Hippocampal formation (tissue), 2 donors: ENCODE data around the gene APBB2.
"Not testable (repeated sequence)": the region's sequence is repeated elsewhere in the genome, so short reads cannot be mapped to it uniquely, and the experiment has no call there.

Experiments
- DNase-seq, 2 donors: peaks; one replicate each; lab custom pipeline; 2025; lab: John Stamatoyannopoulos, UW

Gene APBB2

GRCh38 chr4:40825014-40825838 lies 389.1 kb downstream of the APBB2 start:
- no peak for DNase-seq

- no peak for DNase-seq
These were observed 391.7 kb downstream of the APBB2 start for GRCh38 chr4:40822420-40823166.

GRCh38 chr4:40820101-40820500 lies 394.2 kb downstream of the APBB2 start:
- DNase-seq = no peak

GRCh38 chr4:40817157-40817556 lies 397.2 kb downstream of the APBB2 start:
- not testable (repeated sequence) for DNase-seq

- DNase-seq = no peak
These were observed 401.5 kb downstream of the APBB2 start for GRCh38 chr4:40812856-40813255.

GRCh38 chr4:40812386-40812785 lies 402.0 kb downstream of the APBB2 start:
- no peak for DNase-seq

GRCh38 chr4:40811956-40812355 lies 402.4 kb downstream of the APBB2 start:
- DNase-seq = no peak

GRCh38 chr4:40808926-40809457 lies 405.4 kb downstream of the APBB2 start:
- DNase-seq = no peak

GRCh38 chr4:40804598-40804997 lies 409.7 kb downstream of the APBB2 start:
- DNase-seq = no peak

- no peak for DNase-seq
These were observed 414.3 kb downstream of the APBB2 start for GRCh38 chr4:40800064-40800463.

GRCh38 chr4:40789771-40790170 lies 424.6 kb downstream of the APBB2 start:
- no peak for DNase-seq

GRCh38 chr4:40789031-40789430 lies 425.3 kb downstream of the APBB2 start:
- no peak for DNase-seq

- DNase-seq = no peak
These were observed 426.0 kb downstream of the APBB2 start for GRCh38 chr4:40788331-40788730.

GRCh38 chr4:40785727-40786126 lies 428.6 kb downstream of the APBB2 start:
- DNase-seq = no peak

GRCh38 chr4:40782876-40783275 lies 431.5 kb downstream of the APBB2 start:
- no peak for DNase-seq

- DNase-seq = no peak
These were observed 436.3 kb downstream of the APBB2 start for GRCh38 chr4:40778090-40778489.

GRCh38 chr4:40769266-40769665 lies 445.1 kb downstream of the APBB2 start:
- no peak for DNase-seq

GRCh38 chr4:40763228-40763716 lies 451.1 kb downstream of the APBB2 start:
- no peak for DNase-seq
